GM21447 (cell line): ENCODE data around the gene TM9SF4.

ENCODE experiments used
- ATAC-seq: cut with Tn5 transposase; IDR thresholded peaks from one replicate; pipeline ENCODE4 v1.9.1; 2021; ENCODE audit not compliant: unreplicated experiment

TM9SF4 gene, protein sequence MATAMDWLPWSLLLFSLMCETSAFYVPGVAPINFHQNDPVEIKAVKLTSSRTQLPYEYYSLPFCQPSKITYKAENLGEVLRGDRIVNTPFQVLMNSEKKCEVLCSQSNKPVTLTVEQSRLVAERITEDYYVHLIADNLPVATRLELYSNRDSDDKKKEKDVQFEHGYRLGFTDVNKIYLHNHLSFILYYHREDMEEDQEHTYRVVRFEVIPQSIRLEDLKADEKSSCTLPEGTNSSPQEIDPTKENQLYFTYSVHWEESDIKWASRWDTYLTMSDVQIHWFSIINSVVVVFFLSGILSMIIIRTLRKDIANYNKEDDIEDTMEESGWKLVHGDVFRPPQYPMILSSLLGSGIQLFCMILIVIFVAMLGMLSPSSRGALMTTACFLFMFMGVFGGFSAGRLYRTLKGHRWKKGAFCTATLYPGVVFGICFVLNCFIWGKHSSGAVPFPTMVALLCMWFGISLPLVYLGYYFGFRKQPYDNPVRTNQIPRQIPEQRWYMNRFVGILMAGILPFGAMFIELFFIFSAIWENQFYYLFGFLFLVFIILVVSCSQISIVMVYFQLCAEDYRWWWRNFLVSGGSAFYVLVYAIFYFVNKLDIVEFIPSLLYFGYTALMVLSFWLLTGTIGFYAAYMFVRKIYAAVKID

DNA sequence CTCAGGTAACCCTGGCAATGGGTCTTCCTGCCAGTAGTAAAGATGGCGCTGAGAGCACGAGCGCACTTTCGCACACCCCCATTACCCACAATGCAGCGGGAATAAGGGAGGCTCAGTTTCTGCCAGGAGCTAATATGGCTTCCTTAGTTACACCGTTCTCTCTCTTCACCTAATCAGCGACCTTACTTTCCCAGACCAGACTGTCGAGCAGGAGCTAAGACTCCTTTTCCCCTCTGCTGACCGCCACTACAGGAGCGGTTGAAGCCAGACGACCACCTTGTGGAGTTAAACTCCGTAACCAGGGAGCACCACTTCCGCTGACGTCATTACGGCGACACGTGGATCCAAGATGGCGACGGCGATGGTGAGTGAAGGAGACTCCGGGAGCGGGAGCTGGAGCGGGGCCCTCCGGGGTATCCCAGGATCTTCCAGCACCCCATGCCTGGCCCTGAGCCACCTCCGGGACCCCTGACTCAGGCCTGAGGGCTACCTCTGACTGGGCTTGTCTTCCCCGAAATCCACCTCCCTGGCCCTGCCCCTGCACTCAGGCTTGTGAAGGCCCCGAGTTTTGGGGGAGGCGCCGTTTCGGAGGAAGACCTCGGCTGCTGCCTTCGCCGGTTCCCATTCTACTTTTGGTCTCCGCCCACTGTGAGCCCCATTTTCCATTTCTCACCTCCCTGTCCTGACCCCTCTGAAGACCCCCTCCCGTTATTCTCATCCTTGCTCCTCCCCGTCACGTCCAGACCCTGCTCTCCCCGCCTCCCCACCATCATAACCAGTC, at the start of gene TM9SF4:
TSS of gene TM9SF4 (plus strand) at position 323 of the 781 bp plus-strand sequence. CDS start at position 350, 27 bp downstream.
- peak; percentile 86 for ATAC-seq

DNA sequence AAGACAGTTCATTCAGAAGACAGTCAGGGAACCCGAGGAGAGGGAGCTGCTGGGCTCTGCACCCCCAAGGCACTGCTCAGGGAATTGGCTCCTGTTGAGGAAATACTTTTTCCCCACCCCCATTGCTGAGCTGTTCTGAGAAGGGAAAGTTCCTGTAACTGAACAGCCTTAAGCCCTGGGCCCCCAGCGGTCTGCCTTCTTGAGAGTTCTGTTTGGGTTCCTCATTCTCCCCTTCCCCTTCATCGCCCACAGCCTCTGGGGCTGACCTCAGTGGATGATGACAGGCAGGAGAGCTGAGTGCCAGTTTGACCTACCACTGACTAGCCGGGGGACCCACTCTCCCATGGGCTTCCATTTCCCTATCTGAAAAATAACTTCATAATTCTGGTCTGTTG, 46.7 kb upstream of the TM9SF4 start:
- ATAC-seq: no peak

DNA sequence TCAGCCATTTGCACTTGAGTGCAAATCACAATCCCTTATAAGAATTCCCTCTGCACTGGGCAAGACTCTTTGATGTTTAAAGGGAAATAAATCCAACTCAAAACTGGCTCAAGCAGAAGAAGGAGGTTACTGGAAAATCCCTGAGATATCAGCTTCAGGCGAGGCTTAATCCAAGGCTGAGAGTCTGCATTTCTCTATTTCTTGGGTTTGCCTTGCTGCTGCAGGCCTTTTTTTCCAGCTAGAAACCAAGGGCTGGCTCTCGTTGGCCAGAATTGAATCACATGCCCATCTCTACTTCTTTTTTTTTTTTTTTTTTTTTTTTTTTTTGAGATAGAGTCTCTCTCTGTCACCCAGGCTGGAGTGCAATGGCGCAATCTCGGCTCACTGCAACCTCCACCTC, 45.8 kb upstream of the TM9SF4 start:
- no peak for ATAC-seq

DNA sequence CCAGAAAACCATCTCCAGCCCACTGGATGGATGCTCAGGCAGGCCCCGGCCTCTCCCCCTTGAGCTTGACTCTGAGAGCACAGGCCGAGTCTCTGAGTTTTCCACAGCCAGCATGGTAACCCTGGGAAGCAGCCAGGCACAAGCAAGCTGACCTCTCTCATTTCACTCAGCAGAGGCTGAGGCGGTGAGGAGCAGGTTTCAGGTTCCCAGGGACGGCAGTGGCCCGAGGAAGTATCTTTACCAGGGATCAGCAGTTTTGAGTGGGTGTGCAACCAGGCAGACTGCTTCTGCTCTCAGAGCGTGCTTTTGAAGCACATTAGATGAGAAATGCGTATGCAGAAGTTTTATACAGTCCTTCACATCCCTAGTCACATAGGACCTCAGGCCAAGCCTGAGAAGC, 44.8 kb upstream of the TM9SF4 start:
- no peak for ATAC-seq

DNA sequence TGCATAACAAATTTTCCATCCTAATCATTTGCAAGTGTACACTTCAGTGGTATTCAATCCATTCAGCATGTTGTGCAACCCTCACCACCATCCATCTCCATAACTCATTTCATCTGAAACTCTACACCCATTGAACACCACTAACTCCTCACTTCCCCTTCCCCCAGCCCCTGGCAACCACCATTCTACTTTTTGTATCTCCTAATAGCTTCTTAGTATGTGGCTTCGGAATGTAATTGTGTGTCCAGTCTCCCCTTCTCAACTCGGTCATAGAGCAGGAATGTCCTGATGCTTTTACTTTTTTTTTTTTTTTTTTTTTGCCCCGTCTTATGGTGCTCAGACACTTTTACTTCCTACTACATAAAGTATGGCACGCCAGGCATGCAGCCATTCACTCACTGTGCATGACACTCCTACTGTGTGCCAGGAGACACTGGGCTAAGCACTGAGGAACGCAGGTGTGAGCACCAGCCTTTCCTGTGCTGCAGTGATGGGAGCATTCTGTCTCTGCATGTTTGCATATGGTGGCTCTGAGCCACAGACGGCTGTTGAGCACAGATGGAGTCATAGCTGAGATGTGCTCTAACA, 42.2 kb upstream of the TM9SF4 start:
- no peak for ATAC-seq

DNA sequence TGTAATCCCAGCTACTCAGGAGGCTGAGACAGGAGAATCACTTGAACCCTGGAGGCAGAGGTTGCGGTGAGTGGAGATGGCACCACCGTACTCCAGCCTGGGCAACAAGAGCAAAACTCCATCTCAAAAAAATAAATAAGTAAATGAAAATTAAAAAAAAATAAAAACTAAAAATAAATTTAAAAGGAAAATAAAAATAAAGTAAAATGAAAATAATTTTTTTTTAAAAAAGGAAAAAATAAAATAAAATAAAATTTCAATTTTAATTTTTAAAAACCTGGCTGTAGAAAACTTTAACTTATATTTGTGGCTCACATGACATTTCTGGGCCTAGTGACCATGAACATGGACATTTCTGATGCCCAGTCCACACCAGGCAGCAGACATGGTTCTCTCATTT, 41.3 kb upstream of the TM9SF4 start:
- no peak for ATAC-seq

DNA sequence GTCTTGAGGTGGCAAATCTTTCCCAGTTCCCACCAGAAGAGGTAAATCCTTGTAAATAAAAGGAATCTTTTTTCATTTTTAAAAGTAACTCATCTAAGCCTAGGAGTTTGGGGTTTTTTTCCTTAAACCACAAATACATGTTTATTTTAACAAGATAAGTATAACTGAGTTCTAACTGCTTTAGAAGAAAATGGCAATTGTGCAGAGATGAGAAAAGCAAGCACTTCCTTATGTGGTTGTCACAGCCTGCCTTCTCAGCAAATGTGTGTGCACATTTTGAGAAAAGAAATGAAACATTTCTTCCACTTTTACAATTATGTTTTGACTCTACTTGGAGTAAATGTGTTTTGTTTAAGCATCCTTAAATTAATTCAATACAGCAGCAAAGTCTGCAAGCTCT, 39.8 kb upstream of the TM9SF4 start:
- no peak for ATAC-seq

DNA sequence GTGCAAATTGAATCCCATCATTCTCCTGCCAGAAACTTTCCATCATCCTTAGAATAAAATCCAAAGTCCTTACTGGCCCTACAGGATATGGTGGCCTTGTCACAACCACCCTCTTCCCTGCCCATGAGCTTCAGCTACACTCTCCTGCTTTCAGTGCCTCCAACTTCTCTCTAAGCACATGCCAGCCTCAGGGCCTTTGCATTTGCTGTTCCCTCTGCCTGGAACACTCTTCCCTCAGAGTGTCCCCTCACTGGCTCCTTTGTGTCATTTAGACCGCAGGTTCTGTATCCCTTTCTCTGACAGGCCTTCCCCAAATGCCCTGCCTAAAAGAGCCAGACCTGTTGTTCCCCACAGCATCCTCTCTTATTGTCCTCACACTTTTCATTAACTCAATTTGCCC, 39.2 kb upstream of the TM9SF4 start:
- ATAC-seq: no peak

DNA sequence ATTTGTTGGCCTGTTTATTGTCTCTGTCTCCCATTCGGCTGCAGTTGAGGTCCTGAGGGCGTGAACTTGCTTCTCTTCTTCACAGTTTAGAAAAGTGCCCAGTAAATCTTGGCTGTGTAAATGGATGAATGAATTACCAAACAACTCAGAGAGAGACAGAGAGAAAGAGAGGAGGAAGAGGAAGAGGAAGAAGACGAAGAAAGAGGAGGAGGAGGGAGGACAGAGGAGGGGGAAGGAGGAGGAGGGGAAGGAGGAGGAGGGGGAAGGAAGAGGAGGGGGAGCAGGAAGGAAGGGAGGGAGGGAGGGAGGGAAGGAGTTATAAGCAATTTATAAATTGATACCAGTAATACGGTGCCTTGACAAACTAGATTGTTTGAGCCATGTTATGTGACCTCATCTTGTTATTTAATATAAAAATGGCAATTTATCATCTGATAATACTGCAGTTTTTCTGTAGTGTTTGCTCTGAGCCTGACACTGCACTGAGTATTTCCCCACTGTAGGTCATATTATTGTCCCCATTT, 38.8 kb upstream of the TM9SF4 start:
- no peak for ATAC-seq

DNA sequence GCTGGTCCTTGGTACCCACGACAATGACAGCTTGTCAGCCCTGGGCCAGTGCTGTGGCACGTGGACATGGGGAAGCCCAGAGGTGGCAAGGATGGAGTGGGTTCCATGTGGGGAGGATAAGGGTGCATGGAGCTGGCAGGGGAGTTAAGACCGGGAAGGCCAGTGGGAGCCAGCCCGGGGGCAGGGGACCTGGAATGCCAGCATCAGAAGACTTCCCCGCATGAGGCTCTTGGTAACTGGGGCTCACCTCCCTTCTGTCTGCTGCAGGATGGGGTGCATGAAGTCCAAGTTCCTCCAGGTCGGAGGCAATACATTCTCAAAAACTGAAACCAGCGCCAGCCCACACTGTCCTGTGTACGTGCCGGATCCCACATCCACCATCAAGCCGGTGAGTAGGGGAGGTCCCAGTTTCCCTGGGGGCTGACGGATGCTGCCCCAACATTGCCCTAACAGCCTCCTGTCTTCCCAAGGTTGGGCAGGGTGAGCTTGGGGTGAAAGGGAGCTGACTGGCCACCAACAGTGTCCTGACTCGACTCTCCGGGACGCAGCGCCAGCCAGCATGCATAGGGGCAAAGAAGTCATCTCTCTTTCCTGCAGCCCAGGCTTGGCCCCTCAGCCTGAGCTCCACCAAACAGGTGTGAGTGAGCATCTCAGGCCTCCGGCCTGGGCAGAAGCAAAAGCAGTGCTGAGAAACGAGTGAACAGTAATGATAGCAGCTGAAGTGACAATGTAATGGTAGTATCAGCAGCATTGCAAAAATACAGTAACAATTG, 37.9 kb upstream of the TM9SF4 start:
- no peak for ATAC-seq

DNA sequence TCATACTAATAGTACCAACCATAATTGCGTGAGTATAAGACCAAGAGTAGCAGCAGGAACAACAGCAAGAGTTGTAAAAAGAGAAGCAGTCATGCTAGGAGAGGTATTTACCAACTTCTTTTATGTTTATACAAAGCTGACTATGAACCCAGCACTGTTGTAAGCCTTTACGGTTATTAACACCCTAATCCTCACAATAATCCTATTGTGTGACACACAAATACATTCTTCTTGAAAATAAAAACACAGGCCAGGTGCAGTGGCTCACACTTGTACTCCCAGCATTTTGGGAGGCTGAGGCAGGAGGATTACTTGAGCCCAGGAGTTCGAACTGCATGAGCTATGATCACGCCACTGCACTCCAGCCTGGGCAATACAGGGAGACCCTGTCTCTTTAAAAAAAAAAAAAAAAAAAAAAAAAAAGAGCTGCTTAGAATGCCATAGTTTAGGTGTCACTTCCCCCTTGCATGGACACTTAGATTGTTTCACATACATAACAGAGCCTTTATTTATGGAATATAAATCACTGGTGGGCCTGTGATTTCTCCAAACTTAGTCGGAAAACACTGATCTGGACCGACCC, 37.3 kb upstream of the TM9SF4 start:
- no peak for ATAC-seq

DNA sequence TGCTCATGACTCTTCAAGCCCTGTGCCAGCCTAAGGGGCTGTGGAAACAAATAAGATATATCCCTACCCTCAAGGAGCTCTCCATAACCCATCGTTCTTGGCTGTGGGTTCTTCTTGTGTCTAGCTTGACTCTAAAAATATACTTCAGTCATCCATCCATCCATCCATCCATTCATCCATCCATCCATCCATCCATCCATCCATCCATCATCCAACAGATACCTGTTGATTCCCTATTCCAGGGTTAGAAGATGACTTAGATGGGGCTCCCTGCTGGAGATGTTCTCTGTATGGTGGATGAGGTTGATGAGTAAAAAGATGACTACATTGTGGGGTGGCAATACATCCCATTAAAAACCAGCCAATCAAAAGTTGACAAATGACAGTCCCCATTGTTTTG, 34.0 kb upstream of the TM9SF4 start:
- no peak for ATAC-seq

DNA sequence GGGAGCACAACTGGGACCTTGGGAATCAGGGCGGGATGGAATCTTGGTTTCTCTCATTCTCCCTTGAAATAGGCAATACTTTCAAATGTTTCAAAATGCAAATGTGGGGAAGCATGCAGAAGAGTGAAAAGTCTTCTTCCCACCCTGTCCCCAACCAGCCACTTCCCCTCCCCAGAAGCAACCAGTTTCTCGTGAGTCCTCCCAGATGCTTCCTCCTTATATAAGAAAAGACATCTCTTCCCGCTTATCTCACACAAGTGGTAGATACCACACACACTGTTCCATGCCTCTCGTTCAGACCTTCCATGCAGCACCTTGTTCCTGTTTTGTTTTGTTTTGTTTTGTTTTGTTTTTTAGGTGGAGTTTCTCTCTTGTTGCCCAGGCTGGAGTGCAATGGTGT, 32.3 kb upstream of the TM9SF4 start:
- ATAC-seq: no peak

DNA sequence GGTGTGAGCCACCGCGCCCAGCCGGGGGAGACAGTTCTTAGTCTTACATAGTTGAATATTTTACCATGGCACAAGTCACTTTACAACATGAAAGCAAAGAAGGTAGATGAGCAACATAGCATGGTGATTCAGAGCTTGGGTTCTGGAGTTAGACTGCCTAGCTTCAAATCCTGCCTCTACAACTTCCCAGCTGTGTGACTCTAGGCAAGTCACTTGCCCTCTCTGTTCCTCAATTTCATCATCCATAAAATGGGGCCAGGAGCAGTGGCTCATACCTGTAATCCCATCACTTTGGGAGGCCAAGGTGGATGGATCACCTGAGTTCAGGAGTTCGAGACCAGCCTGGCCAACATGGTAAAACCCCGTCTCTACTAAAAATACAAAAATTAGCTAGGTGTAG, 31.2 kb upstream of the TM9SF4 start:
- no peak for ATAC-seq

DNA sequence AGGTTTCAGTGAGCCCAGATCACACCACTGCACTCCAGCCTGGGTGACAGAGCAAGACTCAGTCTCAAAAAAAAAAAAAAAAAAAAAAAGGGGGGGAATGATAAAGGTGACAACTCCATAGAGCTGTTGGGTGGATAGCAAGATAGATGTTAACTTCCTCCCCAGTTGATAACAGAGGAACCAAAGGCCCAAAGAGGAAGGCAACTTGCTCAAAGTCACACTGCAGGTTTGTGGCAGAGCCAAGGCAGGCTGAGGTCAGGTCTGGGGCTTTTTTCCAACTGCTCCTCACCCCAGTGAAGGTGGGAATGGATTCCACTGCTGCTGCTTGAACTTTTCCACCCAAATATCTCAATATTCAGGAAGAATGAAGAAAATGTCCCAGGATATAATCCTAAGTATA, 30.7 kb upstream of the TM9SF4 start:
- ATAC-seq: no peak

DNA sequence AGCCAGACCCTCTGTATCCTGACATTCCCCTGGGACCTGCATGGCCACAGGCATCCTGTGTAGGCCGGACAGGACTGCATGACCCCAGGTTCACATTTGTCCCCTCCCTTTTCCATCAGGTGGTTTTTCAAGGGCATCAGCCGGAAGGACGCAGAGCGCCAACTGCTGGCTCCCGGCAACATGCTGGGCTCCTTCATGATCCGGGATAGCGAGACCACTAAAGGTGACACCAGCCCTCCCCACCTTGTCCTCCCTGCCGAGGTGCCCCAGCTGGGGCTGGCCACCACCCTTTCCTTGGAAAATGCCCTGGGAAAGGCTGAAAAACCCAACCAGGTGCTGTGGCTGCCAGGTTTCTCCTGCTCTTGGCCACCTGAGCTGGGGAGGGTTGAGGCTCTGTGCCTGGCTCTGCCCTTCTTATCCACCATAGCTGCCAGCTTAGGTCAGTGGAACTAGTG, 29.8 kb upstream of the TM9SF4 start:
- ATAC-seq: no peak

DNA sequence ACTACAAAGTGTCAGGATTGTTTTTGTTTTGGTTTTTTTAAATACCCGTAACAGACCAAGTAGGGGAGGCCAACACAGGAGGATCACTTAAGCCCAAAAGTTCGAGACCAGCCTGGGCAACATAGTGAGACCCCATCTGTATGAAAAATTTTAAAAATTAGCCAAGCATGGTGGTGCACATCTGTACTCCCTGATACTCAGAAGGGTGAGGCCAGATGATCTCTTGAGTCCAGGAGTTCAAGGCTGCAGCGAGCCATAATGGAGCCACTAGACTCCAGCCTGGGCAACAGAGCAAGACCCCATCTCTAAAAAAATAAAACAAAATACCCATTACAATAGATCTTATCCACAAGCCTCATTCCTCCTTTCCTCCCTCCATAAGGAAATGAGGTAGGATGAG, 28.7 kb upstream of the TM9SF4 start:
- no peak for ATAC-seq

DNA sequence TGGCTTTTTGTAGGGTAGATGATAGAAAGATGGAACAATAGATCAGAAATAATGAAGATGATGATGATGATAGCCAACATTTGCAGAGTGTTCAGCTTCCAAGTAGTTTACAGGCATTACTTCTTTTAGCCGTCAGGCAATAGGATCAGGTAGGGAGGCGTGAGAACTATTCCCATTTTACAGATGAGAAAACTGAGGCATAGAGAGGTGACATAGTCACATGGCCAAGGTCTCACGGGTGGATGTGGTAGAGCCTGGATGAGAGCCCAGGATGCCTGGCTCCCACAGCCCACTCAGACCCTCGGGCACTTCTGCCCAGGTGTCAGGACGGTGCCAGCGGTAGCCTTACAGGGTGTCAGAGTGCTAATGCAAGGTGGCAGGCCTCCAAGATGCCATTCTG, 26.0 kb upstream of the TM9SF4 start:
- ATAC-seq: no peak

DNA sequence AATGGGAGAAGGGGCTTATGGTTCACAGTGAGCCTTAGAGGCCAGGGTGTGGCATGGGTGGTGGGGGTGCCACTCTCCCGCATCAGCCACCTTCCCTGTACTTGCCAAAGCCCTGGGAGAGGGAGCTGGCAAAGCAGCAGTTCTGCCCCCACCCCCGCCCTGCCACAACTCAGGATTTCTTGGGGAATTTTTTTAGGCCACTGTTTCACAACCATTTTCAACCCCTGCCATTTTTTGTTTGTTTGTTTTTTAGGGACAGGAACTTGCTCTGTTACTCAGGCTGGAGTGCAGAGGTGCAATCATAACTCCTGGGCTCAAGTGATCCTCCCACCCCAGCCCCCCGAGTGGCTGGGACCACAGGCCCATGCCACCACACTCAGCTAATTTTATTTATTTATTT, 22.4 kb upstream of the TM9SF4 start:
- ATAC-seq: no peak

DNA sequence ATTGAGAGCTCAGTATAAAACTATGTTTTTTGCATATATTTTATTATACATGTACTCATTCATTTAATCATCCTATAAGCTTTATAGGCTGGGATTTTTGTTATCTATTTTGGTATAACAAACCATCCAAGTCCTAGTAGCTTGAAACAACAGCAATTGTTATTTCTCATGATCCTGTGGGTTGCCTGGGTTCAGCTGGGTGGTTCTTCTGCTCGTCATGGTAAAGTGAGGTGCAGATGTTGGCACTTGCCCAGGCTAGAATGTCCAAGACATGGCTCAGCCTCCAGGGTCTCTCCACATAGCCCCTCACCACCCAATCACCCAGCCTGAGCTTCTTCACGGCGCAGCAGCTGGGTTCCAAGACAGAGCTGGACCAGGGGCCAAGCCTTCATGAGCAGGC, 20.8 kb upstream of the TM9SF4 start:
- no peak for ATAC-seq
